PC-9 (cell line): ENCODE measurements around the gene CCDC68.

Source experiments
- EZH2 ChIP-seq: fragments of 200-600 bp; sonication (generic); IDR thresholded peaks from 2 replicates; pipeline ENCODE4 v1.8.0; 2017; ENCODE audit warnings: antibody characterized with exemption, low read depth
- TF ChIP-seq, protein P1 (sequence below): fragments of 200-600 bp; sonication (generic); conservative IDR thresholded peaks from 2 replicates; pipeline ENCODE4 v1.6.1; 2017; ENCODE audit warnings: mixed run types, antibody characterized with exemption, mild to moderate bottlenecking, moderate library complexity

DNA sequence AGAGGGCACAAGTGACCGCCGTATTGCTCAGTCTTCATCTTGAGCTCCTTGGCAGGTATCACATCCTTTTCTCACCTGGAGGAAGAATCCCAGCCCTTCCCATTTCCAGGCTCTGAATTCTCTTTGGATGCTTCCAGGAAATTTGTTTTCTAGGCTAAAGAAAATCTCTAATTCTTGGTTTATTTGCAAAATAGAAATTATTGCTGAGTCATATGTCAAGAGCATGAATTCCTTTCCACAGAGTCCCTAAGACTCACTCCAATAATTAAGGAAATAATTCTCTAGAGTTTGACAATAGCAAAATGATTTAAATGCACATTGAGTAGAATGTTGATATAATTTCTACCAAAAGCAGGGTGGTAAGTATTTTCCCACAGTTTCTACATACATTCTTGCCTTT, 16.3 kb upstream of the CCDC68 start:
- TF ChIP-seq, protein P1, sequence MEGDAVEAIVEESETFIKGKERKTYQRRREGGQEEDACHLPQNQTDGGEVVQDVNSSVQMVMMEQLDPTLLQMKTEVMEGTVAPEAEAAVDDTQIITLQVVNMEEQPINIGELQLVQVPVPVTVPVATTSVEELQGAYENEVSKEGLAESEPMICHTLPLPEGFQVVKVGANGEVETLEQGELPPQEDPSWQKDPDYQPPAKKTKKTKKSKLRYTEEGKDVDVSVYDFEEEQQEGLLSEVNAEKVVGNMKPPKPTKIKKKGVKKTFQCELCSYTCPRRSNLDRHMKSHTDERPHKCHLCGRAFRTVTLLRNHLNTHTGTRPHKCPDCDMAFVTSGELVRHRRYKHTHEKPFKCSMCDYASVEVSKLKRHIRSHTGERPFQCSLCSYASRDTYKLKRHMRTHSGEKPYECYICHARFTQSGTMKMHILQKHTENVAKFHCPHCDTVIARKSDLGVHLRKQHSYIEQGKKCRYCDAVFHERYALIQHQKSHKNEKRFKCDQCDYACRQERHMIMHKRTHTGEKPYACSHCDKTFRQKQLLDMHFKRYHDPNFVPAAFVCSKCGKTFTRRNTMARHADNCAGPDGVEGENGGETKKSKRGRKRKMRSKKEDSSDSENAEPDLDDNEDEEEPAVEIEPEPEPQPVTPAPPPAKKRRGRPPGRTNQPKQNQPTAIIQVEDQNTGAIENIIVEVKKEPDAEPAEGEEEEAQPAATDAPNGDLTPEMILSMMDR = no peak
- TF ChIP-seq EZH2 = no peak
